ENCODE results near the gene GRIN2C.

- TF ChIP-seq POLR2A (IDR thresholded peaks at IDR 0.05): no peak
- TF ChIP-seq, protein P1, sequence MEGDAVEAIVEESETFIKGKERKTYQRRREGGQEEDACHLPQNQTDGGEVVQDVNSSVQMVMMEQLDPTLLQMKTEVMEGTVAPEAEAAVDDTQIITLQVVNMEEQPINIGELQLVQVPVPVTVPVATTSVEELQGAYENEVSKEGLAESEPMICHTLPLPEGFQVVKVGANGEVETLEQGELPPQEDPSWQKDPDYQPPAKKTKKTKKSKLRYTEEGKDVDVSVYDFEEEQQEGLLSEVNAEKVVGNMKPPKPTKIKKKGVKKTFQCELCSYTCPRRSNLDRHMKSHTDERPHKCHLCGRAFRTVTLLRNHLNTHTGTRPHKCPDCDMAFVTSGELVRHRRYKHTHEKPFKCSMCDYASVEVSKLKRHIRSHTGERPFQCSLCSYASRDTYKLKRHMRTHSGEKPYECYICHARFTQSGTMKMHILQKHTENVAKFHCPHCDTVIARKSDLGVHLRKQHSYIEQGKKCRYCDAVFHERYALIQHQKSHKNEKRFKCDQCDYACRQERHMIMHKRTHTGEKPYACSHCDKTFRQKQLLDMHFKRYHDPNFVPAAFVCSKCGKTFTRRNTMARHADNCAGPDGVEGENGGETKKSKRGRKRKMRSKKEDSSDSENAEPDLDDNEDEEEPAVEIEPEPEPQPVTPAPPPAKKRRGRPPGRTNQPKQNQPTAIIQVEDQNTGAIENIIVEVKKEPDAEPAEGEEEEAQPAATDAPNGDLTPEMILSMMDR (IDR thresholded peaks at IDR 0.05): no peak
Observed at GRCh38 chr17:74859459-74860228, at the start of gene GRIN2C.
